Lower lobe of right lung (tissue), 2 donors: ENCODE data around the gene TMEM217. TPM values are rescaled to one million over a fixed set of nuclear protein-coding genes. Genes with fewer than 3 reads are reported as not detected.
"Not testable (repeated sequence)": the region's sequence is repeated elsewhere in the genome, so short reads cannot be mapped to it uniquely, and the experiment has no call there.

Experiments used
- ATAC-seq, 2 donors: fragments of 200-7000 bp; cut with Tn5 transposase; one replicate each; pipeline ENCODE4 v1.9.1; 2020 to 2022; ENCODE audit warnings: mild to moderate bottlenecking in 2 of 2, moderate library complexity in 2 of 2
- DNase-seq: peaks from one replicate; pipeline ENCODE4 v3.0.0-alpha.2; 2020
- H3K27ac ChIP-seq: fragments of 200-600 bp; one replicate; pipeline ENCODE4 v1.8.0; 2022
- H3K27me3 ChIP-seq: fragments of 200-600 bp; one replicate; pipeline ENCODE4 v1.8.0; 2022; ENCODE audit warnings: low read depth
- H3K36me3 ChIP-seq: fragments of 200-600 bp; one replicate; pipeline ENCODE4 v1.8.0; 2022; ENCODE audit warnings: mild to moderate bottlenecking
- H3K4me1 ChIP-seq: fragments of 200-600 bp; one replicate; pipeline ENCODE4 v1.8.0; 2022
- H3K4me3 ChIP-seq: fragments of 200-600 bp; one replicate; pipeline ENCODE4 v1.8.0; 2022; ENCODE audit warnings: mild to moderate bottlenecking
- H3K9me3 ChIP-seq: fragments of 200-600 bp; one replicate; pipeline ENCODE4 v1.8.0; 2022
- intact Hi-C: fragments of 100-400 bp; cut with DNase I; formaldehyde crosslinking; loops from one replicate; pipeline ENCODE4 v1.11.0; 2022
- total RNA-seq: library from RNA; stranded (reverse); fragmentation: NEBNext Ultra II Directional; extraction: Animal tissue kit (Norgen Biotek cat#: 25700); gene quantifications from one replicate; pipeline ENCODE4 v1.2.1, GENCODE V29; 2021
- TF ChIP-seq, protein P1 (sequence below): fragments of 200-600 bp; IDR thresholded peaks from one replicate; pipeline ENCODE4 v1.8.0; 2022; ENCODE audit warnings: antibody characterized with exemption, mild to moderate bottlenecking
- donor health status: DM: no; HTN: yes; CAD: no; lungs with severe emphysema.

Gene TMEM217
- total RNA-seq, 1 donor from 2014 or later = 1.1 TPM

DNA sequence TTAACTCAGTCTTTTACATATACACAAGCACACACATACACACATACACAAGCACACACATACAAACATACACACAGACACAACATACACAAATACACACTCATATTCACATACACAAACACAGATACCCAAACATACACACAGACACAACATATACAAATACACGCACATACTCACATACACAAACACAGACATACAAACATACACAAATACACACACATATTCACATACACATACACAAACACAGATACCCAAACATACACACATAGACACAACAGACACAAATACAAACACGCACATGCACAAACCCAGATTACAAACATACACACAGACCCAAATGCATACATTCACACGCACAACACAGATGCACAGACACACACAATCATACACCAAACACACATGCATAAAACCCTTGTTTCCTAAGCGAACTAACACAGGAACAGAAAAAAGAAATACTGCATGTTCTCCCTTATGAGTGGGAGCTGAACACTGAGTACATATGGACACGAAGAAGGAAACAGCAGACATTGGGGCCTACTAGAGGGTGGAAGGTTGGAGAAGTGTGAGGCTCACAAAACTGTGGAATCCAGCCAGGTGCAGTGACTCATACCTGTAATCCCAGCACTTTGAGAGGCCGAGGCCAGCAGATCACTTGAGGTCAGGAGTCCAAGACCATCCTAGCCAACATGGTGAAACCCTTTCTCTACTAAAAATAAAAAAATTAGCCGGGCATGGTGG is 53.8 kb downstream of the TMEM217 start:
- TF ChIP-seq, protein P1, sequence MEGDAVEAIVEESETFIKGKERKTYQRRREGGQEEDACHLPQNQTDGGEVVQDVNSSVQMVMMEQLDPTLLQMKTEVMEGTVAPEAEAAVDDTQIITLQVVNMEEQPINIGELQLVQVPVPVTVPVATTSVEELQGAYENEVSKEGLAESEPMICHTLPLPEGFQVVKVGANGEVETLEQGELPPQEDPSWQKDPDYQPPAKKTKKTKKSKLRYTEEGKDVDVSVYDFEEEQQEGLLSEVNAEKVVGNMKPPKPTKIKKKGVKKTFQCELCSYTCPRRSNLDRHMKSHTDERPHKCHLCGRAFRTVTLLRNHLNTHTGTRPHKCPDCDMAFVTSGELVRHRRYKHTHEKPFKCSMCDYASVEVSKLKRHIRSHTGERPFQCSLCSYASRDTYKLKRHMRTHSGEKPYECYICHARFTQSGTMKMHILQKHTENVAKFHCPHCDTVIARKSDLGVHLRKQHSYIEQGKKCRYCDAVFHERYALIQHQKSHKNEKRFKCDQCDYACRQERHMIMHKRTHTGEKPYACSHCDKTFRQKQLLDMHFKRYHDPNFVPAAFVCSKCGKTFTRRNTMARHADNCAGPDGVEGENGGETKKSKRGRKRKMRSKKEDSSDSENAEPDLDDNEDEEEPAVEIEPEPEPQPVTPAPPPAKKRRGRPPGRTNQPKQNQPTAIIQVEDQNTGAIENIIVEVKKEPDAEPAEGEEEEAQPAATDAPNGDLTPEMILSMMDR = no peak
- H3K9me3 ChIP-seq = no peaks in the 10 kb centered on the region
- ATAC-seq (peak; percentile 71 to 78), DNase-seq (peak; percentile 63)
- no peak overlapping the region for H3K27ac ChIP-seq
- no peaks in the 10 kb centered on the region for H3K27me3 ChIP-seq
- peaks cover 10% of the 10 kb centered on the region for H3K4me1 ChIP-seq
- H3K4me3 ChIP-seq = no peak overlapping the region
- intact Hi-C loops = loop anchor here (10.0 kb wide), 2 partner anchors 179 to 319 kb away; partner anchors contain the start of gene C6orf89
- H3K36me3 ChIP-seq = no peaks in the 10 kb centered on the region

DNA sequence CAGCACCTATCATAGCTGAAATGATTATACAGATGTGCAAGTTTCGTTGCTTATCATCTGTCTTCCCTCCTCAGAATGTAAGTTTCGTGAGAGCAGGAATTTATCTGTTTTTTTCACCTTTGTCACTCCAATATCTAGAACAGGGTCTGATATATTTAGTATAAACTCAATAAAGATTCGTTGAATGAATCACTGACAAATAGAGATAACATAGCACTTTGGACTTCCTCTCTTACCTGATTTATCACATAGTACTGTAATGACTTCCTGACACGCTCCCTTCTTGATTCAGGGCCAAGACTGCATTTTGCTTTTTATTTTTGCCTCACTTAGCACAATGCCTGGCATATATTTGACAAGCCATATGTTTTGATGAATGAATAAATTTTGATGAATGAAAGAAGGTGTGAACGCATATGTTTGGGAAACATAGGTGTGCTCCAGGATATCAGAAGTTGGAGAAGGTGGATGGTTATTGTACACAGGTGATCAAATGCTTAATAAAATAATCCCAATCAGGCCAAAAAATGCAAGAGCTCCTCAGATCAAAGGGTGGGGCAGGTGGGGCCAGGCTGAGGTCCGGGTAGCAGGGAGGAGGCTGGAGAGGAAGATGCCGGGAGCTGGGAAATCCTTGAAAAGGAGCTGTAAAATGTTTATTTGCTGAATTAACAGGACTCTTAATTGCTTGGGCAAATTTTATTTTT is 55.0 kb downstream of the TMEM217 start:
- no peak for ATAC-seq
- Histone ChIP-seq H3K9me3 (no peaks in the 10 kb centered on the region), H3K36me3 (no peaks in the 10 kb centered on the region), H3K27me3 (no peaks in the 10 kb centered on the region), H3K4me1 (peaks cover 6% of the 10 kb centered on the region), H3K27ac (no peak overlapping the region), H3K4me3 (no peak overlapping the region)
- DNase-seq = no peak
- intact Hi-C loops = loop anchor here (10.0 kb wide), 2 partner anchors 178 to 318 kb away; partner anchors contain the start of gene C6orf89
- TF ChIP-seq, protein P1 = no peak

DNA sequence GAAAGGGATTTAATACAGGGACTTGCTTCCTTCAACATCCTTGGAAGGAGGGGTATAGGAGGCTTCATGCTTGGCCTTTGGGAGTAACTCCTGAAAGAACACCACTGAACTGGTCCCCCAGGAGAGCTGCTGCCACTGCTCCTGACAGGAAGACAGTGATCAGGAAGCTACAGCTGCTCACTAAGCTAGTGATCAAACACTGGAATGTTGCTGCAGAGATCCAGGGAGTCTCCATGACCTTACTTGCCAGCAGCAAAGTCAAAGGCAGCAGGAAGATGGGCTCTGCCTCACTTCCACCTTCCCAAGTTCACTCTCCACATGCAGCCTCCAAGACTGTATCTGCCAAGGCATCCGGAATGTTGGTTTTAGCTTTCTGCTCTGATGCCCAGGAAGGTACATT is 56.2 kb downstream of the TMEM217 start:
- DNase-seq (no peak), ATAC-seq (no peak)
- Histone ChIP-seq H3K4me3 (no peak overlapping the region), H3K4me1 (no peaks in the 10 kb centered on the region), H3K27me3 (no peaks in the 10 kb centered on the region), H3K9me3 (no peaks in the 10 kb centered on the region), H3K27ac (no peak overlapping the region), H3K36me3 (no peaks in the 10 kb centered on the region)
- TF ChIP-seq, protein P1 = no peak
- intact Hi-C loops = loop anchor here (10.0 kb wide), 2 partner anchors 177 to 317 kb away; partner anchors contain the start of gene C6orf89

DNA sequence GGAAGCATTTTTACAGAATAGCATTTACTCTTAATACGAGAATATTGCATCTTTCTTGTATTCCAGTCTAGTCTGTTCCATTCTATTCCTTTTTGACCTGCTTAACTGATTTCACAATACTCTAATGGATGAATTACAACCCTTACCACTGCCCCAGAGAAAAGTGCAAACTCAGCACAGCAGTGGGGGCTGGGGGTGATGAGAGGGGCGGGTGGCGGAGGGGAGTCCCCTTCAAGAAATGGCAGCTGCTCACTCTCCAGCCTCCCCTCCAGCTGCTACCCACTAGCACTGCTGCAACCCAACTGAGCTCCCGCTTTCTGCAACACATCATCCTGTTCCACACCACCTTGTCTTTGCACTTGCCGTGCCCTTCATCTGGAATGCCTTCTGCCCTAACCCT is 57.9 kb downstream of the TMEM217 start:
- H3K27ac ChIP-seq = no peak overlapping the region
- intact Hi-C loops = loop anchor here (10.0 kb wide), 2 partner anchors 175 to 315 kb away; partner anchors contain the start of gene C6orf89

DNA sequence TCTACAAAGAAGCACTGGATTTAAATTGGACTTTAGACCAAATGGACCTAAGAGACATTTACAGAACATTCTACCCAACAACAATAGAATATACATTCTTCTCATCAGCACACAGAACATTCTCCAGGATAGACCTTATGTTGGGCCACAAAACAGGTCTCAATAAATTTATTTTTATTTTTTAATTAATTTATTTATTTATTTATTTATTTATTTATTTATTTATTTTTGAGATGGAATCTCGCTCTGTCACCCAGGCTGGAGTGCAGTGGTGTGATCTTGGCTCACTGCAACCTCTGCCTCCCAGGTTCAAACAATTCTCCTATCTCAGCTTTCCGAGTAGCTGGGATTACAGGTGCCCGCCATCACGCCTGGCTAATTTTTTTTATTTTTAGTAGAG is 61.5 kb downstream of the TMEM217 start:
- H3K27ac ChIP-seq, intact Hi-C loops, H3K4me3 ChIP-seq, DNase-seq, H3K36me3 ChIP-seq, H3K9me3 ChIP-seq, H3K27me3 ChIP-seq, ATAC-seq, H3K4me1 ChIP-seq: not testable (repeated sequence)

More for the DNA sequence above, 57.9 kb downstream of the TMEM217 start:
- H3K9me3 ChIP-seq = no peaks in the 10 kb centered on the region
- TF ChIP-seq, protein P1 = no peak
- no peak overlapping the region for H3K4me3 ChIP-seq
- H3K36me3 ChIP-seq = no peaks in the 10 kb centered on the region
- H3K4me1 ChIP-seq = no peaks in the 10 kb centered on the region
- ATAC-seq (no peak), DNase-seq (no peak)
- H3K27me3 ChIP-seq = no peaks in the 10 kb centered on the region

DNA sequence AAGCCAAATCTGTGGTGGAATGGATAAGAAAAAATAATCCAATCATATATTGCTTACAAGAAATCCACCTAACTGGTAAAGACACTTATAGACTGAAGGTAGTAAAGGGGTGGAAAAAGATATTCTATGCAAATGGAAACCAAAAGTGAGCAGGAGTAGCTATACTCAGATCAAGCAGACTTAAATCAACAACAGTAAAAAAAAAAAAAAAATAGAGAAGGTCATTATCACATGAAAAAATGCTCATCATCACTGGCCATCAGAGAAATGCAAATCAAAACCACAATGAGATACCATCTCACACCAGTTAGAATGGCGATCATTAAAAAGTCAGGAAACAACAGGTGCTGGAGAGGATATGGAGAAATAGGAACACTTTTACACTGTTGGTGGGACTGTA is 63.1 kb downstream of the TMEM217 start:
- ATAC-seq, H3K4me3 ChIP-seq, H3K9me3 ChIP-seq, H3K27me3 ChIP-seq, DNase-seq, intact Hi-C loops, H3K4me1 ChIP-seq, H3K27ac ChIP-seq, H3K36me3 ChIP-seq: not testable (repeated sequence)
